ENCODE measurements around the gene TAX1BP1.

GRCh38 chr7:27810186-27810585, 70.2 kb downstream of the TAX1BP1 start:
- TF ChIP-seq CTCF (conservative IDR thresholded peaks at IDR 0.05) (no peak), ZFX (IDR thresholded peaks at IDR 0.05) (no peak)

All from C4-2B (cell line).